GM19239 (cell line): ENCODE measurements around the gene HNRNPLL.

Experiments used
- DNase-seq: peaks from one replicate; pipeline ENCODE4 v3.0.0; 2011; ENCODE audit warnings: low spot score; ENCODE audit not compliant: insufficient read length
- FAIRE-seq: peaks from 2 replicates; lab custom pipeline; 2011; peaks lifted over from hg19 to GRCh38; lab: Jason Lieb, UNC

Gene HNRNPLL

DNA sequence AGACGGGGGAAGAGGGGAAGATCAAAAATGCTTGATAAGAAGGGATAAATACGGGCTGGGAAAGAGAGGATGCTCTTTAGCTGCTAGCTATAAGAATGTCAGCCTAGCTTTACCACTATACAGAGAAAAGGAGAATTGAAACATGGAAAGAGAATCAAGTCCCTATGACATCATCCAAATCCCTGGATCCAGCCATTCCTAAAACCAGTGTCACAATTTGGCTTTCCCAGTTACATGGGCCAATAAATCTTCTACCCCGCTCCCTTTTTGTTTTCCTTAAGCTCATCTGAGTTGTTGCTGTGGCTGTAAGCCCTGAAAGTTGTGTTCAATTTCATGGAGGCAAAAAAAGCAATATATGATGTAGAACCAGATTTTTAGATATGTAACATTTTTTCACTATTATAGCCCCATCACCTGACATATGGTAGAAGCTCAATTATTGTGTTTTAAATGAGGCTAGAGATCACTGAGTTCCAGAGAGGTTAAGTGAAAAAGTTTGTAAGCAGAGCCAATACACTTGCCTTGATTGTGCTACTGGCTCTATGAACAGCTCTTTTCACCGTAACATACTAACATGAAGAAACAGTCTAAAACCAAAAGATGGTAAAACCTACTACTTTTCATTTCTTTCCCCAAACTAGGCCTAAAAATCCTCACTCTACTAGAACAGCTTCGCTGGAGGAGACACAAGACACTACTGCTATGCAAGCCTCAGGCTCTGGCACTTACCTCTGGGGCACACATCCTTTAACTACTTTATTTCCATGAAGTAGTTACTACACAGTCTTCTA lies 4.3 kb downstream of the HNRNPLL start:
- FAIRE-seq (peak; percentile 37), DNase-seq (no peak)

DNA sequence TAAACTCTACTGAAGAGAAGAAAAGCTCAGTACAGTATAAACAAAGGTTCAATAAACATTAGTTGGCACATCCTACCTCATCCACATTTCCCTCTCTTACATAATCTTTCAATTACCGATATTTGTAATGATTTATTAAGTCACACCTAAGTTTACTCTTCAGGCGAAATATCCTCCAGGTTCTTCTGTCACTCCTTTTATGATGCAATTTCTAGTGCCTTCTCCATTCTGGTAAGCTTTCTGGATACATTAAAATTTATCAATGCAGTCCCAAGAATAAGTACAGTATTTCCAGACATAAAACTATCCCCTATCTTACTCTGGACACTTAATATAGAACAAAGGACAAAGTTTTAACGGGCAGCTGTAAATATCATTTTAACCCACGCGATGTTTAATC lies 5.6 kb downstream of the HNRNPLL start:
- FAIRE-seq: peak; percentile 37
- DNase-seq: no peak

GRCh38 chr2:38596229-38596628 lies 6.5 kb downstream of the HNRNPLL start:
- DNase-seq: no peak
- FAIRE-seq: no peak

DNA sequence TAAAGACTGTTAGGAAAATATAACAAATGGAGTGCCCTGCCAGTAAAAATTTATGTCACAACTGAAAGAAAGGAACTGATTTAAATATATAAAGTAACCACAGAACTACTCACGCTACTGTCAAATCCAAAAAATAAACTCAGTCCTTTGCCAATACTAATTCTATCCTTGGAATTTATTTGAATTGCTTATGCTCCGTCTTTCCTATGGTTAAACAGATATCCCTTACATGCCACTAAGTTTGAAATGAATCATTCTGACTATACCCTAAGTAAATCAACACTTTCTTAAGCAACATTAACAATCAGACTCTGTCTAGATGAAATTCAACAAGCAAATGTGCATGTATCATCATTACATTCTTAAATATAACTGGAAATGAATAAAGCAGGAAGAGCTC lies 9.8 kb downstream of the HNRNPLL start:
- DNase-seq (no peak), FAIRE-seq (peak; percentile 58)

DNA sequence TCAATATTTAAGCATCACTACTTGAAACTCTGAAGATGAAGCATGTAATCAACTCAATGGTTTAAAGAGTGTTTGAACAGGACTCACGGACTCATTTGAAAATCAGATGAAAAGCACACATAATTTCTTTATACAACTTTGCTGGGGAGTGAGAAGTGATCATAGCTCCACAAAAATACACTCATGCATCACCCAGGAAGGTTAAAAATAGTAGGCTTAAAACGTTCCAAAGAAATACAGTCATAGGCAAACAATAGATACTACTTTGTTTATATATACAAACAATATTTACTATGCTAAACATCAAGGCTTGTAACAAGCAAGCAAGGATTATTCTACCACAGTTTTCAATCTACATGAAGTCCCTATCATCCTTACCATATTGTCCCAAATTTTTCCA lies 11.6 kb downstream of the HNRNPLL start:
- FAIRE-seq (no peak), DNase-seq (no peak)

GRCh38 chr2:38590053-38590452 lies 12.7 kb downstream of the HNRNPLL start:
- DNase-seq (no peak), FAIRE-seq (peak; percentile 66)

- DNase-seq: no peak
- FAIRE-seq: no peak
Observed at GRCh38 chr2:38586931-38587330, 15.8 kb downstream of the HNRNPLL start.

GRCh38 chr2:38584881-38585280 lies 17.8 kb downstream of the HNRNPLL start:
- DNase-seq: no peak
- no peak for FAIRE-seq

DNA sequence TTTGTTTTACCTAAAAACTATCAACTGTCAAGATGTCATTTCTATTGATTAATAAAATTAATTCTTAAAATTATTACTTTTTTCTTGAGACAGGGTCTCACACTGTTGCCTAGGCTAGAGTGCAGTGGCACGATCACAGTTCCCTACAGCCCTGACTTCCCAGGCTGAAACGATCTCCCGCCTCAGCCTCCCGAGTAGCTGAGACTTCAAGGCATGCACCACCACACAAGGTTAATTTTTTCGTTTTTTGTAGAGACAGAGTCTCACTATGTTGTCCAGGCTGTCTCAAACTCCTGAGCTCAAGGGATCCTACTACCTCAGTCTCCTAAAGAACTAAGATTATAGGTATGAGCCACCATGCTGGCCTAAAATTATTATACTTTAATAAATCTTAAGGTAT lies 18.7 kb downstream of the HNRNPLL start:
- no peak for FAIRE-seq
- no peak for DNase-seq

DNA sequence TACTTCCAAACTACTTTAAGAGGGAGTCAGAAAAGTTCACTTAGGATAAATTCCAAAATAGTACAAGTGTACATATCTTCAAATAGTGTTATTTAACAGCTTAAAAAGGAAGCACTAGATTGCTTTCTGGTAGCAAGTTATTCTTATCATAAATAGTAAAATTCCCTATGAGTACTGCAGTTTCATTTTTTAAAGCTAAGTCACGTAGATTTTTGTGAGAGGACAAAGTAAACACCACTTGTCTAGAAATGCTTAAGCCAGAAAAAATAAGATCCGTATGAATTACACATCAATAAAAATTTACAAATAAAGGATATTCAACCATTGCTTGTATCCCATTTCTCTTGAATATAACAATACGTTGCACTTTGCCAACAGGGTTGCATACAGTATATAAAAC lies 19.2 kb downstream of the HNRNPLL start:
- no peak for FAIRE-seq

DNA sequence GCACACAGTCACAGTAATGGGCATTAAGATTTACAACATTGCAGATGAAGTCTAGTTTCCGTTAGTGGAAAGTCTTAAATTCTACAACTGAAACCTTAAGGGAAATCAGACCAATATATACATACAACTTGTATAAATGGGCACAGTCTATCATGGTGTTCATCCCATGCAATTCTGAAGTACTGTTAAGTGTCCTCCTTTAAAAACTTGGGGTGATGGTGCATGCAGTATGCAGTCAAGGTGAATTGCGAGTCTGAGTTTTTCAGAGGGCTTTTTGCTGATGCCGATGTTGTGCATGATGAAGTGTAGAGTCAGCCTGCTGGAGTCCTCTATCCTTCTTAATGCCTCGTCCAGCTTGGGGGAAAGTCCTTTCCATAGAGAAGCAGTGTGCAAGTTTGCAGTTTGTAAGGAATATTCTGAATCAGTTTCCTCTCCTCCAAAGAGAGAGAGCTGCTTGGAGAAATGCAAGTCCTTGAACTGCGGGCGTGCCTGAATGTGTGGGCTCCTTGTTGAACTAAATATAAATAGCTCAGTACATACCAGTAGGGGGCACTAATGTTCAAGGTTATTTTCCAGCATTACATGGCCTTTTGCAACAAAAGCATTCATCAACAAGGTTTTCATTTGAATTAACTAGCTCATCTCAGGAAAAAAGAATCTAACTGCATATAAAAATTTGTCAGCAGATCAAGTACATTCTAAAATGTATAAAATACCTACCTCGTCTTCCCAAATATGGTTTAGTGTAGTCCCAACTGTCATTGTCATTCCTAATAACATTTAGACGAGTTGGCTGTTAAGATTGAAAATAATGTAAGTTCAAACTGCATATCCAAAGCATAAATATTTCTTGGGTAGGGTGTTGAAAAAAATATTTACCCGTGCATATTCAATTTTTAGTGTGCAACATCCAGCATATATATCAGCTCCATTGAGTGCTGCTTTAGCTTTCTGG lies 21.3 kb downstream of the HNRNPLL start:
- FAIRE-seq (peak; percentile 92), DNase-seq (no peak)

More for the DNA sequence above, 19.2 kb downstream of the HNRNPLL start:
- DNase-seq: no peak

GRCh38 chr2:38580115-38580636 lies 22.6 kb downstream of the HNRNPLL start:
- DNase-seq: no peak
- no peak for FAIRE-seq

- no peak for FAIRE-seq
Observed at GRCh38 chr2:38578832-38579231, 23.9 kb downstream of the HNRNPLL start.

GRCh38 chr2:38574278-38574677 lies 28.4 kb downstream of the HNRNPLL start:
- no peak for FAIRE-seq
- DNase-seq: no peak

More at GRCh38 chr2:38578832-38579231, 23.9 kb downstream of the HNRNPLL start:
- DNase-seq: no peak

- FAIRE-seq: no peak
Observed at GRCh38 chr2:38572167-38572566, 30.6 kb downstream of the HNRNPLL start.

DNA sequence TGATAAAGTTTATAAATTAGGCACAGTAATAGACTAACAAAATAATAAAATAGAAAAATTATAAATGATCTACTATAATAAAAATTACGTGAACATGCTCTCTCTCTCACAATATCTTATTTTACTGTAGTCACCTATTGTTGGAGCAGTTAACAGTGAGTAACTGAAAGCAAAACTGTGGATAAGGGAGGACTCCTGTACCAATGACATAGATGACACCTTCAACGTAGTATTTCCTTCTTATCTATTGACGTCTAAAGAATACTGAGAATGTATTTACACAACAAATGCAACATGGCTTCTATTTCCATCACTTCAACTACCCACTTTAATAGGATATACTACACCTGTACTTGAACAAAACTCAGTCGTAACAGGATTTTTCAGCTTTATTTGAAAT lies 31.5 kb downstream of the HNRNPLL start:
- no peak for FAIRE-seq
- no peak for DNase-seq

More at GRCh38 chr2:38572167-38572566, 30.6 kb downstream of the HNRNPLL start:
- no peak for DNase-seq

DNA sequence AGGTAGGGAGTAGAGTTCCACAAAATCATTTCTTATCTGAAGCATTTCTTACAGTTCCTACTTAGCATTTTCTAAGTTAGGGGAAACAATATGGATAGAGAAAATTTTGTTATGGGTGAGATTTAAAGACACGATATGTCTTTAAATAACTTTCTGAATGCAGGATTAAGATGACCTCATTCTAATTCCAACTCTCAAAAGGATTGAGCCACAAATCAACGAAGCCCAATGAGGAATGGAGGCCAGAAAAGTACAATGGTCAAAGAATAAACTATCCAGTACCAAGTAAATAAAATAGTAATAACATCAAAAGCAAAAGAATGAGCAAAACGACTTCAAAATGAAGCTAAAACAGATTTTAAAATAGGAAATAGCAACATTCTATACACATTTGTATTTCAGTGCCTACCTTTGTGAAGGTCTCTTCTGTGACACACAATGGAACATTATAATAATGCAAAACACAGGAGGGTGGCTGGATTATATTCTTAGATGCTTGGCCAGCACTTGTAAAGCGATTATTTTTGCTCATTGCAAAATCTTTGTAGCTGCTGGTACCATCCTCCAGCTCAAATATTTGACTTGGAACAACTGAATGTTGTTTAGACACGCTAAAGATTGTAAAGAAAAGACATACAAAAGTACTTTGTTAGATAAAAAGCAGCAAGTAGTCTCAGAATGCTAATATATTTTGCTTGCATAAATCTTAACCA lies 33.8 kb downstream of the HNRNPLL start:
- FAIRE-seq: peak; percentile 59
- DNase-seq: no peak

GRCh38 chr2:38565333-38565732 lies 37.4 kb downstream of the HNRNPLL start:
- DNase-seq (no peak), FAIRE-seq (no peak)

GRCh38 chr2:38561691-38562090 lies 41.0 kb downstream of the HNRNPLL start:
- DNase-seq (no peak), FAIRE-seq (peak; percentile 11)

GRCh38 chr2:38560092-38560491 lies 42.6 kb downstream of the HNRNPLL start:
- DNase-seq (no peak), FAIRE-seq (no peak)
